Cardiac muscle cell (in vitro differentiated cells and primary cell): Measurements from ENCODE around the gene FAM72B. TPM values are rescaled to one million over a fixed set of nuclear protein-coding genes. Genes with fewer than 3 reads are reported as not detected.
"Not testable (repeated sequence)": the region's sequence is repeated elsewhere in the genome, so short reads cannot be mapped to it uniquely, and the experiment has no call there.

Experiments used
- DNase-seq, 2 donors: peaks; one replicate each; pipeline versions ENCODE4 v3.0.0 to v3.0.0-alpha.2; 2010 to 2017; ENCODE audit warnings: low read depth in 1 of 2, low spot score in 1 of 2
- H3K27ac ChIP-seq: fragments of 200-600 bp; sonication (generic); 2 replicates; pipeline ENCODE4 v1.5.1; 2016
- H3K27me3 ChIP-seq: fragments of 200-600 bp; sonication (generic); 2 replicates; pipeline ENCODE4 v1.6.0; 2016; ENCODE audit warnings: control low read depth
- H3K36me3 ChIP-seq: fragments of 200-600 bp; sonication (generic); 2 replicates; pipeline ENCODE4 v1.5.1; 2016; ENCODE audit warnings: control low read depth
- H3K4me1 ChIP-seq: fragments of 200-600 bp; sonication (generic); 2 replicates; pipeline ENCODE4 v1.8.1; 2017; ENCODE audit warnings: low read depth, mild to moderate bottlenecking, mixed run types
- H3K4me3 ChIP-seq: fragments of 200-600 bp; sonication (generic); 2 replicates; pipeline ENCODE4 v1.5.1; 2016; ENCODE audit warnings: mild to moderate bottlenecking
- H3K9me3 ChIP-seq: fragments of 200-600 bp; sonication (generic); 2 replicates; pipeline ENCODE4 v1.5.1; 2017; ENCODE audit warnings: low read depth, mild to moderate bottlenecking, control low read depth
- polyA plus RNA-seq: library from polyadenylated mRNA; unstranded; fragments of >200 nt; fragmentation: Nextera tagmentation; extraction: Ambion mirVana; gene quantifications from 2 replicates; pipeline ENCODE4 v1.2.1, GENCODE V29; 2016
- total RNA-seq: library from RNA; depleted of rRNA; stranded (reverse); fragments of >200 nt; gene quantifications from 2 replicates; pipeline ENCODE4 v1.2.3, GENCODE V29; 2016
- TF ChIP-seq, protein P1 (sequence below): IDR thresholded peaks from 2 replicates; pipeline ENCODE4 v1.5.1; 2012; ENCODE audit warnings: low read depth, mild to moderate bottlenecking, low read length

Gene FAM72B
- total and polyA plus RNA-seq, 2 experiments from 2014 or later: 1.8 to 6.8 TPM

GRCh38 chr1:121155671-121156358, 28.3 kb downstream of the FAM72B start:
- H3K4me3 ChIP-seq, H3K27ac ChIP-seq, H3K9me3 ChIP-seq, H3K36me3 ChIP-seq, H3K4me1 ChIP-seq, H3K27me3 ChIP-seq: not testable (repeated sequence)
- TF ChIP-seq, protein P1, sequence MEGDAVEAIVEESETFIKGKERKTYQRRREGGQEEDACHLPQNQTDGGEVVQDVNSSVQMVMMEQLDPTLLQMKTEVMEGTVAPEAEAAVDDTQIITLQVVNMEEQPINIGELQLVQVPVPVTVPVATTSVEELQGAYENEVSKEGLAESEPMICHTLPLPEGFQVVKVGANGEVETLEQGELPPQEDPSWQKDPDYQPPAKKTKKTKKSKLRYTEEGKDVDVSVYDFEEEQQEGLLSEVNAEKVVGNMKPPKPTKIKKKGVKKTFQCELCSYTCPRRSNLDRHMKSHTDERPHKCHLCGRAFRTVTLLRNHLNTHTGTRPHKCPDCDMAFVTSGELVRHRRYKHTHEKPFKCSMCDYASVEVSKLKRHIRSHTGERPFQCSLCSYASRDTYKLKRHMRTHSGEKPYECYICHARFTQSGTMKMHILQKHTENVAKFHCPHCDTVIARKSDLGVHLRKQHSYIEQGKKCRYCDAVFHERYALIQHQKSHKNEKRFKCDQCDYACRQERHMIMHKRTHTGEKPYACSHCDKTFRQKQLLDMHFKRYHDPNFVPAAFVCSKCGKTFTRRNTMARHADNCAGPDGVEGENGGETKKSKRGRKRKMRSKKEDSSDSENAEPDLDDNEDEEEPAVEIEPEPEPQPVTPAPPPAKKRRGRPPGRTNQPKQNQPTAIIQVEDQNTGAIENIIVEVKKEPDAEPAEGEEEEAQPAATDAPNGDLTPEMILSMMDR: peak; percentile 25
- peak; percentile 24 to 58 for DNase-seq

DNA sequence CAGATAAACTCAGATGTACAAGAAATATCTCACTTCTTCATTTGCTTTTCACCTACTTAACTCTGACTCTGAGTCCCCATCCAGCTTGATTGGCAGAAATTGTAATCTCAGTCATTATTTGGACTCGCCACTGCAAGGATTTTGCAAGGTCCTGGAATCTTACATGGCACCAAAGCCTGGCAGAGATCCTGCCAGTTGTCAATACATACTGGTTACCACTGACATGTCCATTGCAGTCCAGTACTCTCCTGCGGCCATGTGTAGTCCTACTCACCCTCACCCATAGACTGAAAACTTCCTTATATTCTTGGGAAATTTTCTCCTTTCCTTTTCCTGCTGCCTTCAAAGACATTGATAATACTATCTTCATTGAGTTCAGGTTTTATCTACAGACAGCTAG, 29.3 kb downstream of the FAM72B start:
- H3K36me3 ChIP-seq, H3K27me3 ChIP-seq, DNase-seq, H3K4me1 ChIP-seq, H3K27ac ChIP-seq, H3K9me3 ChIP-seq, H3K4me3 ChIP-seq: not testable (repeated sequence)

GRCh38 chr1:121152788-121153187, 31.4 kb downstream of the FAM72B start:
- H3K4me3 ChIP-seq, H3K27me3 ChIP-seq, H3K27ac ChIP-seq, H3K9me3 ChIP-seq, H3K36me3 ChIP-seq, H3K4me1 ChIP-seq, DNase-seq: not testable (repeated sequence)

DNA sequence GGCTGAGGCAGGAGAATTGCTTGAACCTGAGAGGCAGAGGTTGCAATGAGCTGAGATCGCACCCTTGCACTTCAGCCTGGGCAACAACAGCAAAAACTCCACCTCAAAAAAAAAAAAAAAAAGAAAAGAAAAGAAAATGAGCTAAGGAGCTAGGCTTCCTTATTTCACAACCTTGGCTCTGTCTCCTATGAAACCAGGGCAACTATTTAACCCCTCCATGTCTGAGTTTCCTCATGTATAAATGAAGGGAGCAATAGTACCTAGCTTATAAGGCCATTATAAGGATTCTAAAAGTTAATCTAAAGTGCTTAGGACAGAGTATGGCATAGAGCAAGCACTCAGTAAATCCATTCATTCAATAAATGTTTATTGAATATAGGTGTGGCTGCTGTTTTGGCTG, 32.8 kb downstream of the FAM72B start:
- H3K4me3 ChIP-seq, H3K4me1 ChIP-seq, H3K27me3 ChIP-seq, H3K36me3 ChIP-seq, H3K27ac ChIP-seq, H3K9me3 ChIP-seq, DNase-seq: not testable (repeated sequence)

DNA sequence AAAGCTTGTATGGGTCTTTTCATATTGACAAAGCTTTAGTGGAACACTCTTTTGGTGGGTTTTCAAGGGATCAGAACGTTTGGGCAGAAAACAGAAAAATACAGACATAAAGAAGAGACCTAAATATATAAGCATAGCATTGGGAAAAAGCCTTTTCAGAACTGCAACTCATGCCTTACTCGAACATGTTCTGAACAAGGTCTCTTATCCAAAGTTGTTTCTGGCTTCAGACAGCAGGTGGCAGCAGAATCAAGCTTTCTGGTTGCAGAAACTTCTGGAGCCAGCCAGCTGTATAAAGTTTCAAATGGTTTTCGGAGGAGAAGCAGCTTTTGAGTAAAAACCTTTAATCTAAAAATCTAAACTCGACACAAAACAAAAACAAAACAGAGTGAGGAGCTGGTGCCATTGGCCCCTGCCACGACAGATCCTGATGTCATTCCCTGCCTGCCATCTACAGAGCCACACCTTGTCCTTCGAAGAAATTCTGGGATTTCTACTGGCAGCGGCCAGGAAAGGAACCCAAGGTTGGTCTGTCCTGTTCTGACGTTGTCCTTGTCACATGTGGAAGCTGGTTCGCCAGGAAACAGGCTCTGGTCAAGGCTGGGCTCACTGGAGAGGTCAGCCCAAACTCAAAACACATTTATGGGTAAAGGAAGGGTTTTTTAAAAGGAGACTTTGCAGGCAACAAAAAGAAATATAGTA, 35.5 kb downstream of the FAM72B start:
- H3K27me3 ChIP-seq, H3K27ac ChIP-seq, H3K36me3 ChIP-seq, H3K4me3 ChIP-seq, H3K9me3 ChIP-seq, DNase-seq, H3K4me1 ChIP-seq: not testable (repeated sequence)

GRCh38 chr1:121140393-121140792, 43.7 kb downstream of the FAM72B start:
- H3K27ac ChIP-seq, H3K36me3 ChIP-seq, H3K4me3 ChIP-seq, H3K4me1 ChIP-seq, H3K9me3 ChIP-seq, DNase-seq, H3K27me3 ChIP-seq: not testable (repeated sequence)

GRCh38 chr1:121131494-121131893, 52.6 kb downstream of the FAM72B start:
- H3K27me3 ChIP-seq, H3K4me1 ChIP-seq, H3K36me3 ChIP-seq, H3K9me3 ChIP-seq, H3K4me3 ChIP-seq, H3K27ac ChIP-seq, DNase-seq: not testable (repeated sequence)

- H3K4me3 ChIP-seq: not testable (repeated sequence)
Observed at GRCh38 chr1:121118480-121118824, 65.7 kb downstream of the FAM72B start.

More at GRCh38 chr1:121118480-121118824, 65.7 kb downstream of the FAM72B start:
- DNase-seq: peak in 1 of 2 donors; percentile 36
- H3K27me3 ChIP-seq, H3K4me1 ChIP-seq, H3K27ac ChIP-seq, H3K36me3 ChIP-seq, H3K9me3 ChIP-seq: not testable (repeated sequence)

Other genes starting within 250 kb of the FAM72B start
- 20.0 and 21.5 TPM in 2 replicates for gene SRGAP2C, start 635 bp upstream of the FAM72B start, total RNA-seq
- 10.0 and 18.7 TPM in 2 replicates for gene SRGAP2C, start 635 bp upstream of the FAM72B start, polyA plus RNA-seq